Measurements from ENCODE around the gene PHETA2. TPM values are rescaled to one million over a fixed set of nuclear protein-coding genes. Genes with fewer than 3 reads are reported as not detected.
"Not testable (repeated sequence)": the region's sequence is repeated elsewhere in the genome, so short reads cannot be mapped to it uniquely, and the experiment has no call there.

The PHETA2 gene
- total RNA-seq, 1 donor from 2014 or later = 8.1 TPM

- Mint-ChIP-seq H3K4me1 (peaks cover 36% of the 10 kb centered on the region), H3K36me3 (peaks cover 4% of the 10 kb centered on the region), H3K4me3 (peak within 1 kb of the TSS; percentile 78), H3K9me3 (no peaks in the 10 kb centered on the region), H3K27me3 (ENCODE audit: low read depth) (no peaks in the 10 kb centered on the region), H3K27ac (peak within 1 kb of the TSS; percentile 96)
- TF ChIP-seq CTCF (IDR thresholded peaks at IDR 0.05; ENCODE audit: unreplicated experiment) = no peak
- DNase-seq (ENCODE audit: low spot score in 2 of 2, unreplicated experiment in 2 of 2) = peak; percentile 89 to 94
Observed at GRCh38 chr22:42070517-42071422, 3.3 kb upstream of the PHETA2 start, which contains the start of gene NAGA. TSS of gene NAGA (minus strand) at chr22:42070812. CDS start at chr22:42070297, 515 bp downstream.

GRCh38 chr22:42071508-42071907 is 2.5 kb upstream of the PHETA2 start:
- Mint-ChIP-seq H3K4me1 (peaks cover 36% of the 10 kb centered on the region), H3K27ac (peak overlapping the region; percentile 96), H3K4me3 (peak overlapping the region; percentile 78)
- not testable (repeated sequence) for H3K27me3 Mint-ChIP-seq (ENCODE audit: low read depth); H3K36me3 Mint-ChIP-seq; H3K9me3 Mint-ChIP-seq; DNase-seq (ENCODE audit: low spot score in 2 of 2, unreplicated experiment in 2 of 2)

- DNase-seq (ENCODE audit: low spot score in 2 of 2, unreplicated experiment in 2 of 2) = no peak
- Mint-ChIP-seq H3K9me3 (no peaks in the 10 kb centered on the region), H3K27ac (peak overlapping the region; percentile 67), H3K36me3 (no peaks in the 10 kb centered on the region), H3K4me3 (peak overlapping the region; percentile 47), H3K27me3 (ENCODE audit: low read depth) (no peaks in the 10 kb centered on the region), H3K4me1 (peaks cover 36% of the 10 kb centered on the region)
- TF ChIP-seq CTCF (IDR thresholded peaks at IDR 0.05; ENCODE audit: unreplicated experiment) = no peak
Observed at GRCh38 chr22:42072606-42073330, 1.3 kb upstream of the PHETA2 start.

GRCh38 chr22:42073621-42074041 is 417 bp upstream of the PHETA2 start:
- peak overlapping the region; percentile 67 for H3K27ac Mint-ChIP-seq
- TF ChIP-seq CTCF (IDR thresholded peaks at IDR 0.05; ENCODE audit: unreplicated experiment) = no peak
- H3K9me3 Mint-ChIP-seq = no peaks in the 10 kb centered on the region
- peak overlapping the region; percentile 47 for H3K4me3 Mint-ChIP-seq
- H3K27me3 Mint-ChIP-seq (ENCODE audit: low read depth) = no peaks in the 10 kb centered on the region
- peaks cover 41% of the 10 kb centered on the region for H3K4me1 Mint-ChIP-seq
- no peaks in the 10 kb centered on the region for H3K36me3 Mint-ChIP-seq
- DNase-seq (ENCODE audit: low spot score in 2 of 2, unreplicated experiment in 2 of 2) = no peak

GRCh38 chr22:42074846-42075676 is 1.0 kb downstream of the PHETA2 start:
- H3K4me3 Mint-ChIP-seq = peak overlapping the region; percentile 46
- H3K4me1 Mint-ChIP-seq = peaks cover 46% of the 10 kb centered on the region
- H3K27ac Mint-ChIP-seq = peak overlapping the region; percentile 35
- TF ChIP-seq CTCF (IDR thresholded peaks at IDR 0.05; ENCODE audit: unreplicated experiment) = no peak
- H3K9me3 Mint-ChIP-seq = no peaks in the 10 kb centered on the region
- DNase-seq (ENCODE audit: low spot score in 2 of 2, unreplicated experiment in 2 of 2) = peak in 1 of 2 experiments; percentile 11
- no peaks in the 10 kb centered on the region for H3K27me3 Mint-ChIP-seq (ENCODE audit: low read depth)
- no peaks in the 10 kb centered on the region for H3K36me3 Mint-ChIP-seq

Measured in mesothelial cell of epicardium (in vitro differentiated cells).